HFFc6 (cell line): ENCODE data around the gene TPI1. TPM values are rescaled to one million over a fixed set of nuclear protein-coding genes. Genes with fewer than 3 reads are reported as not detected.
"Not testable (repeated sequence)": the region's sequence is repeated elsewhere in the genome, so short reads cannot be mapped to it uniquely, and the experiment has no call there.

Source experiments
- DNase-seq: peaks from one replicate; pipeline ENCODE4 v3.0.0-alpha.2; 2018
- H3K27ac Mint-ChIP-seq: 2 replicates; pipeline ENCODE4 v1.8.0; 2020; ENCODE audit warnings: mild to moderate bottlenecking, mixed read lengths
- H3K27me3 Mint-ChIP-seq: 2 replicates; pipeline ENCODE4 v1.8.0; 2021; ENCODE audit warnings: mild to moderate bottlenecking, moderate library complexity, mixed read lengths; ENCODE audit not compliant: insufficient read depth
- H3K36me3 Mint-ChIP-seq: 2 replicates; pipeline ENCODE4 v1.8.0; 2021; ENCODE audit warnings: low read depth, mixed read lengths
- H3K4me1 Mint-ChIP-seq: 2 replicates; pipeline ENCODE4 v1.8.0; 2020; ENCODE audit warnings: low read depth, mixed read lengths
- H3K4me3 Mint-ChIP-seq: 2 replicates; pipeline ENCODE4 v1.8.0; 2020; ENCODE audit warnings: mild to moderate bottlenecking, moderate library complexity, mixed read lengths
- H3K9me3 Mint-ChIP-seq: 2 replicates; pipeline ENCODE4 v1.8.0; 2020; ENCODE audit warnings: mild to moderate bottlenecking, mixed read lengths
- CTCF ChIP-seq: fragments of 200-600 bp; sonication (generic); IDR thresholded peaks from 2 replicates; pipeline ENCODE4 v1.5.0; 2021; ENCODE audit warnings: antibody characterized with exemption, mild to moderate bottlenecking
- total RNA-seq, 6 experiments: library from RNA; stranded (reverse); fragmentation: NEBNext Ultra II Directional; extraction: Animal tissue kit (Norgen Biotek cat#: 25700); gene quantifications; 2 replicates in 1 of 6; 3 replicates in 5 of 6; pipeline ENCODE4 v1.2.3, GENCODE V29; 2021

TPI1 gene
- total RNA-seq, 6 experiments from 2014 or later = 853 to 931 (median 870) TPM

DNA sequence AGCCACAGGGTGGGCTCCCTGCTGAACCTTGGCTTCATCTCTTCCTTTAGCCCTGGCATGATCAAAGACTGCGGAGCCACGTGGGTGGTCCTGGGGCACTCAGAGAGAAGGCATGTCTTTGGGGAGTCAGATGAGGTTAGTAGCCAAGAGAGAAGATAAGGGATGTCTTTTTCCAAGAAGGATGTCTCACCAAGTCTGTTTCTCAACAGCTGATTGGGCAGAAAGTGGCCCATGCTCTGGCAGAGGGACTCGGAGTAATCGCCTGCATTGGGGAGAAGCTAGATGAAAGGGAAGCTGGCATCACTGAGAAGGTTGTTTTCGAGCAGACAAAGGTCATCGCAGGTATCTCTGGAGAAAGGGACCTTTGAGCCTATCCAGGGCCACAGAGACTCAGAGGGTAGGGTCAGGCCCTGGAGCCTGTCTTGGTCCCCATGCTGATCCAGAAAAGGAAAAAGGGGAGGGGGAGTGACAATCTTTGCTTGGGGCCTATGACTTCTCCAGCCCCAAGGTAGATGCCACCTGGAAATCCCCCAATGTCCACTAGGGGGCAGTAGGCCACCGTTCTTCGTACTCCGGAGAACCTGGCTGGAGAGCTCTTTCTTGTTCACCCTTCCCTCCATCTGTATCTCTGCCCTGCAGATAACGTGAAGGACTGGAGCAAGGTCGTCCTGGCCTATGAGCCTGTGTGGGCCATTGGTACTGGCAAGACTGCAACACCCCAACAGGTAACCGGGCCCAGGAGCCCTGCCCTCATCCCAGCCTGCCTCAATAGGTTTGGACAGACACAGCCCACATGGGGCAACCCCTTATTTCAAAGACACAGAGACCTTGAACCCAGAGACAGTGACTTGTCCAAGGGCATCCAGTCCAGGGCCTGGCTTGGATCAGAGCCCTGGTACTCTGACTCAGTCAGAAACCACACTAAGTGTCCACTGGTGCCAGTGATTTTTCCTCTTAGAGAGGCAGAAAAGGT lies 2.0 kb downstream of the TPI1 start:
- Mint-ChIP-seq H3K9me3 (no peaks in the 10 kb centered on the region), H3K27ac (peak overlapping the region; percentile 85), H3K4me1 (peaks cover 53% of the 10 kb centered on the region), H3K27me3 (peaks cover 14% of the 10 kb centered on the region), H3K4me3 (peak overlapping the region; percentile 97), H3K36me3 (peaks cover 54% of the 10 kb centered on the region)
- TF ChIP-seq CTCF = peak; percentile 96
- peak; percentile 50 for DNase-seq

- Mint-ChIP-seq H3K36me3 (peaks cover 45% of the 10 kb centered on the region), H3K4me1 (peaks cover 58% of the 10 kb centered on the region), H3K27me3 (peaks cover 14% of the 10 kb centered on the region), H3K4me3 (peak overlapping the region; percentile 97), H3K27ac (peak overlapping the region; percentile 85)
- not testable (repeated sequence) for H3K9me3 Mint-ChIP-seq, DNase-seq
These were observed 3.0 kb downstream of the TPI1 start for GRCh38 chr12:6870304-6870703.

DNA sequence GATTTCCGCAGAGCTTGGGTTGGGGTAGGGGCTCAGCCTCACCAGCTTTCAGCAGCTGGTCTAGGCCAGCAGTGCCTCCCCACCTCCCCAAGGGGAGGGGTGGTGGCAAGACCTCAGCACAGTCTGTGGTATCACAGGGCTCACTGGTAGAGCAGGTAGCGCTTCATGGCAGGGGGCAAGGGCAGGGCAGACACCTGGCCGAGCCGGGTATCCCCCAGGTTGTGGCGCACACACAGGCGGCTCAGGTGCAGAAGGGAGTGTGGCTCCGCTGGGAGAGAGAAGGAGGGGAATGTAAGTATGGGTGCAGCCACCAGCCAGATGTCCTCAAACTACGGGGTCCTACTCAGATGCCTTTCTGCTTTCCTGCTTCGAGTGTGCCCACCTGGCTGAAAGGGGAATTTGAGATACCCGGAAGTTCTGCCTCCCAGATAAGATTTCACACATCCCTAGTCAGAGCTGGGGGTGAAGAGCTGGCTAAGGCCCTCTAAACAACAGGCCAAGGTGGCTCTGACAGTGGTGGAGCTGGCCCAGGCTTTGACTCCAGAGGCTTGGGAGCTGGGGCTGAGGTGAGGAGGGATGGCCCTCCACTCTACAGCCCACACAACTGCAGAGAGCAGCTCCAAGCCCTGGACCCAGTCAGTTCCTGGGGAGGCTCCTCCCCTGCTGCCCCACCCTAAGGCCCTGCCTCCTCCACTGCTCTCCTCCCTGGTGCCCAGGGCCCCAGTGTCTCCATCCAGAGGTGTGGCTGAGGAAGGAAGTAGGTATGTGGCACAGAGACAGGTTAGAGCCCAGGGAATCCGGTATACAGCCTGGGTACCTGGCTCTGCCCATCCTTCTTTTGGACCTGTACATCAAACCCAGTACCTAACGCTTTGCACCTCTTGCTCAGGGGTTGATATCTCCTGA lies 4.0 kb downstream of the TPI1 start:
- H3K27ac Mint-ChIP-seq = peak overlapping the region; percentile 86

DNA sequence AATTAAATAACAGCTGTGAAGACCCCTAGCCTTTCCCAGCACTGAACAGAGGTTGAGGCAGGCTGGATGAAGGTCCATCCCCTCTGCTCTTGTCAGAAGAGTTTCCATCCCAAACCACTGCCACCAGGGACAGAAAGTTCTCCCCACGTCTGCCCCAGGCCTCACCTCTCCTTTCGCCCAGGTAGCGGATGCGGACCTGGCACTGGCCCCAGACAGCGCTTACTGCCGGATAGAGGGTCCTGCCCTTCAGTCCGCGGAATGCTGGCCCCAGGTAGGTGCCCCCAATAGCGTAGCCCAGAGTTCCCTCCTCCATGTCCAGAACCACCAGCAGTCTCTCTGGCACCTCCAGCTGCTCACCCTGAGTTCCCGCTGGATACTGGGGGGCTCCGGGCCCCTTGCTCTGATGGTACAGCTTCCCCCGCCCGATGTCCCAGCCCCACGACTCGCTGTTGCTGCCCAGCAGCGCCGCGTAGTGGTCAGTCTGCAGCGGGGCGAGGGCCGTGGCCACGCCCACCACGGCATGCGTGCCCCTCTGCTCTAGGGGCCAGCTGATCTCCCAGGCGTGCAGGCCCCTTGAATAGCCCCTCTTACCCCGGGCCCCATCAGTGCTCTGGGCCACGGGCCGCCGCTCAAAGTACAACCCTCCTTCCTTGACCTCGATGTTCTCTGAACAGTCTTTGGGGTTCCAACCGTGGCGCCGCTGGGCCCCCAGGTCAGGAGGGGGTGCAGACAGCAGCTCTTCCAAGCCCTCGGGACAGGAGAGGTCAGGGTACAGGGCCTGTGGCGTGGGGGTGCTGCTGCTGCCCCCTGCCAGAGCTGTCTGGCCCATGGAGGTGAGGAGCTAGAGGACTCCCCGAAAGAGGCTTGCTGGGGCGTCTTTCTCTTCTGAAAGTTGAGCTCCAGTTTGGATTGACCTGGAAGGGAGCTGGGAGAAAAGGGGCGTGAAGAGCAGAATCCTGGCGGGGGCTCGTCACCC lies 5.0 kb downstream of the TPI1 start:
- Mint-ChIP-seq H3K27me3 (peaks cover 10% of the 10 kb centered on the region), H3K36me3 (peaks cover 35% of the 10 kb centered on the region), H3K4me1 (peaks cover 52% of the 10 kb centered on the region), H3K27ac (peak overlapping the region; percentile 86), H3K4me3 (peak overlapping the region; percentile 93), H3K9me3 (no peaks in the 10 kb centered on the region)
- peak; percentile 96 for TF ChIP-seq CTCF
- DNase-seq = peak; percentile 58

More for the DNA sequence above, 4.0 kb downstream of the TPI1 start:
- no peaks in the 10 kb centered on the region for H3K9me3 Mint-ChIP-seq
- H3K4me1 Mint-ChIP-seq = peaks cover 58% of the 10 kb centered on the region
- TF ChIP-seq CTCF = no peak
- peaks cover 39% of the 10 kb centered on the region for H3K36me3 Mint-ChIP-seq
- H3K4me3 Mint-ChIP-seq = peak overlapping the region; percentile 93
- DNase-seq = peak; percentile 18
- H3K27me3 Mint-ChIP-seq = peaks cover 14% of the 10 kb centered on the region

GRCh38 chr12:6873094-6874014 lies 6.0 kb downstream of the TPI1 start, which contains the start of gene SPSB2:
Gene SPSB2 (minus strand): TSS chr12:6873303. CDS start chr12:6872901, 402 bp downstream.
- peak; percentile 89 for DNase-seq
- H3K36me3 Mint-ChIP-seq = peaks cover 31% of the 10 kb centered on the region
- no peak for TF ChIP-seq CTCF
- H3K4me1 Mint-ChIP-seq = peaks cover 52% of the 10 kb centered on the region
- H3K9me3 Mint-ChIP-seq = no peaks in the 10 kb centered on the region
- H3K27me3 Mint-ChIP-seq = peaks cover 6% of the 10 kb centered on the region; the same call in 1 of the 2 replicates
- peak within 1 kb of the TSS; percentile 91 for H3K27ac Mint-ChIP-seq
- peak within 1 kb of the TSS; percentile 93 for H3K4me3 Mint-ChIP-seq

DNA sequence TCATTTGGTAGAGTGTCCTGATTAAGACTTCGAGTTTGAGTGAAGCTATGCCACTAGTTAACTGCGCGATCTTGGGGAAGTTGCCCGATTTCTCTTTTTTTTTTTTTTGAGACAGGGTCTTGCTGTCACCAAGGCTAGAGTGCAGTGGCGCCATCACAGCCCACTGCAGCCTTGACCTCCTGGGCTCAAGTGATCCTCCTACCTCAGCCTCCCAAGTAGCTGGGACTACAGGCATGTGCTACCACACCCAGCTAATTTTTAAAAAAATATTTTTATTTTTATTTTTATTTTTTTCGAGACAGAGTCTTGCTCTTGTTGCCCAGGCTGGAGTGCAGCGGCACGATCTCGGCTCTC lies 6.7 kb downstream of the TPI1 start:
- peaks cover 46% of the 10 kb centered on the region for H3K4me1 Mint-ChIP-seq
- H3K27ac Mint-ChIP-seq = peak overlapping the region; percentile 91
- H3K9me3 Mint-ChIP-seq, H3K27me3 Mint-ChIP-seq, DNase-seq: not testable (repeated sequence)
- H3K36me3 Mint-ChIP-seq = peaks cover 25% of the 10 kb centered on the region
- H3K4me3 Mint-ChIP-seq = peak overlapping the region; percentile 93

GRCh38 chr12:6879824-6880223 lies 12.5 kb downstream of the TPI1 start:
- H3K4me3 Mint-ChIP-seq, H3K36me3 Mint-ChIP-seq, H3K27ac Mint-ChIP-seq, H3K4me1 Mint-ChIP-seq, H3K9me3 Mint-ChIP-seq, DNase-seq, H3K27me3 Mint-ChIP-seq: not testable (repeated sequence)
